ENCODE results near the gene MBD5.

- TF ChIP-seq RAD21 (IDR thresholded peaks at IDR 0.05; ENCODE audit: low read length) = no peak
- no peak for TF ChIP-seq CTCF (conservative IDR thresholded peaks at IDR 0.05; ENCODE audit: low read depth, low read length)
- TF ChIP-seq POLR2A (IDR thresholded peaks at IDR 0.05; ENCODE audit: low read depth, low read length) = no peak
- TF ChIP-seq BHLHE40 (IDR thresholded peaks at IDR 0.05; ENCODE audit: low read depth, low read length) = no peak
- no peak for TF ChIP-seq USF2 (IDR thresholded peaks at IDR 0.05; ENCODE audit: low read depth, low read length)
- no peak for TF ChIP-seq SMC3 (IDR thresholded peaks at IDR 0.05; ENCODE audit: low read depth, low read length)
- TF ChIP-seq ELK1 (IDR thresholded peaks at IDR 0.05; ENCODE audit: borderline replicate concordance, low read depth, low read length) = no peak
- no peak for TF ChIP-seq MXI1 (IDR thresholded peaks at IDR 0.05; ENCODE audit: borderline replicate concordance, low read depth, low read length)
- TF ChIP-seq MAZ (IDR thresholded peaks at IDR 0.05; ENCODE audit: borderline replicate concordance, low read depth, low read length) = no peak
These were observed 23.4 kb downstream of the MBD5 start for GRCh38 chr2:148044322-148044721.

All from IMR-90 (cell line).